GM12878 (cell line): ENCODE measurements around the gene VEZF1.

Source experiments
- BHLHE40 ChIP-seq, 2 experiments: fragments of 450-650 bp in 1 of 2; IDR thresholded peaks; 2 replicates each; pipeline ENCODE4 v1.6.1; 2011 to 2017; ENCODE audit warnings: low read depth in 2 of 2, borderline replicate concordance in 1 of 2, improper control_type of control experiment in 1 of 2, low read length in 1 of 2, mild to moderate bottlenecking in 1 of 2
- GABPA ChIP-seq: IDR thresholded peaks from 2 replicates; pipeline ENCODE4 v1.6.1; 2014; ENCODE audit warnings: antibody characterized with exemption, low read depth, mild to moderate bottlenecking, inconsistent platforms
- HDAC2 ChIP-seq: fragments of 200-600 bp; sonication (generic); IDR thresholded peaks from 2 replicates; pipeline ENCODE4 v1.6.1; 2017
- JUND ChIP-seq: IDR thresholded peaks from 2 replicates; pipeline ENCODE4 v1.6.1; 2012; ENCODE audit warnings: low read depth, mild to moderate bottlenecking, low read length, improper control_type of control experiment, moderate library complexity
- NR2C2 ChIP-seq: IDR thresholded peaks from 2 replicates; pipeline ENCODE4 v1.6.1; 2011; ENCODE audit warnings: borderline replicate concordance, low read depth; ENCODE audit not compliant: control insufficient read depth, insufficient read length
- NRF1 ChIP-seq: conservative IDR thresholded peaks from 2 replicates; pipeline ENCODE4 v1.6.1; 2011; ENCODE audit warnings: mild to moderate bottlenecking, low read depth, low read length, improper control_type of control experiment
- POLR2A ChIP-seq: IDR thresholded peaks from 2 replicates; pipeline ENCODE4 v1.6.1; 2011; ENCODE audit warnings: low read depth, mild to moderate bottlenecking, low read length
- REST ChIP-seq: IDR thresholded peaks from 2 replicates; pipeline ENCODE4 v1.6.1; 2012; ENCODE audit warnings: mild to moderate bottlenecking, low read depth, low read length
- RFX5 ChIP-seq: IDR thresholded peaks from 2 replicates; pipeline ENCODE4 v1.6.1; 2011; ENCODE audit warnings: low read depth, low read length, improper control_type of control experiment
- ZBED1 ChIP-seq: IDR thresholded peaks from 2 replicates; pipeline ENCODE4 v1.6.1; 2016; ENCODE audit warnings: borderline replicate concordance
- ZNF274 ChIP-seq: IDR thresholded peaks from one replicate; pipeline ENCODE4 v1.8.0; 2011; ENCODE audit not compliant: insufficient read length, insufficient read depth
- TF ChIP-seq, protein P1 (sequence below), 3 experiments: IDR thresholded peaks in 2 of 3; conservative IDR thresholded peaks in 1 of 3; 2 replicates each; pipeline ENCODE4 v1.5.1; 2011; ENCODE audit warnings: low read depth in 3 of 3, low read length in 3 of 3, mild to moderate bottlenecking in 3 of 3, control low read depth in 2 of 3, moderate library complexity in 2 of 3, inconsistent platforms in 1 of 3, mixed read lengths in 1 of 3; ENCODE audit not compliant: control insufficient read depth in 2 of 3, insufficient read depth in 1 of 3; ENCODE audit errors: extremely low read depth in 1 of 3
- TF ChIP-seq, protein P2 (sequence below): IDR thresholded peaks from 2 replicates; pipeline ENCODE4 v1.6.1; 2011; ENCODE audit warnings: mild to moderate bottlenecking, low read depth, low read length, moderate library complexity; ENCODE audit not compliant: insufficient replicate concordance

- TF ChIP-seq, protein P1, sequence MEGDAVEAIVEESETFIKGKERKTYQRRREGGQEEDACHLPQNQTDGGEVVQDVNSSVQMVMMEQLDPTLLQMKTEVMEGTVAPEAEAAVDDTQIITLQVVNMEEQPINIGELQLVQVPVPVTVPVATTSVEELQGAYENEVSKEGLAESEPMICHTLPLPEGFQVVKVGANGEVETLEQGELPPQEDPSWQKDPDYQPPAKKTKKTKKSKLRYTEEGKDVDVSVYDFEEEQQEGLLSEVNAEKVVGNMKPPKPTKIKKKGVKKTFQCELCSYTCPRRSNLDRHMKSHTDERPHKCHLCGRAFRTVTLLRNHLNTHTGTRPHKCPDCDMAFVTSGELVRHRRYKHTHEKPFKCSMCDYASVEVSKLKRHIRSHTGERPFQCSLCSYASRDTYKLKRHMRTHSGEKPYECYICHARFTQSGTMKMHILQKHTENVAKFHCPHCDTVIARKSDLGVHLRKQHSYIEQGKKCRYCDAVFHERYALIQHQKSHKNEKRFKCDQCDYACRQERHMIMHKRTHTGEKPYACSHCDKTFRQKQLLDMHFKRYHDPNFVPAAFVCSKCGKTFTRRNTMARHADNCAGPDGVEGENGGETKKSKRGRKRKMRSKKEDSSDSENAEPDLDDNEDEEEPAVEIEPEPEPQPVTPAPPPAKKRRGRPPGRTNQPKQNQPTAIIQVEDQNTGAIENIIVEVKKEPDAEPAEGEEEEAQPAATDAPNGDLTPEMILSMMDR (IDR thresholded peaks at IDR 0.05 in 2 of 3, conservative IDR thresholded peaks at IDR 0.05 in 1 of 3; ENCODE audit: control insufficient read depth in 2 of 3, extremely low read depth in 1 of 3, insufficient read depth in 1 of 3, low read depth in 3 of 3, low read length in 3 of 3): no peak
- TF ChIP-seq, protein P2, sequence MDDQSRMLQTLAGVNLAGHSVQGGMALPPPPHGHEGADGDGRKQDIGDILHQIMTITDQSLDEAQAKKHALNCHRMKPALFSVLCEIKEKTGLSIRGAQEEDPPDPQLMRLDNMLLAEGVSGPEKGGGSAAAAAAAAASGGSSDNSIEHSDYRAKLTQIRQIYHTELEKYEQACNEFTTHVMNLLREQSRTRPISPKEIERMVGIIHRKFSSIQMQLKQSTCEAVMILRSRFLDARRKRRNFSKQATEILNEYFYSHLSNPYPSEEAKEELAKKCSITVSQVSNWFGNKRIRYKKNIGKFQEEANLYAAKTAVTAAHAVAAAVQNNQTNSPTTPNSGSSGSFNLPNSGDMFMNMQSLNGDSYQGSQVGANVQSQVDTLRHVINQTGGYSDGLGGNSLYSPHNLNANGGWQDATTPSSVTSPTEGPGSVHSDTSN: no peak
- TF ChIP-seq JUND (no peak), ZBED1 (no peak), BHLHE40 (IDR thresholded peaks at IDR 0.05; ENCODE audit: borderline replicate concordance in 1 of 2, low read depth in 2 of 2, low read length in 1 of 2) (no peak), REST (no peak), HDAC2 (no peak), RFX5 (no peak), NR2C2 (no peak), NRF1 (no peak), GABPA (no peak), ZNF274 (no peak), POLR2A (no peak)
These were observed 9.0 kb downstream of the VEZF1 start for GRCh38 chr17:57979076-57979475.
